Stimulated activated CD4-positive, alpha-beta T cell treated with anti-CD3 and anti-CD28 coated beads, Interleukin-1b, Interleukin-23, amount 100 ng/mL, for 48 hours (primary cell): ENCODE data around the gene RRP1B.
"Not testable (repeated sequence)": the region's sequence is repeated elsewhere in the genome, so short reads cannot be mapped to it uniquely, and the experiment has no call there.

Source experiments
- DNase-seq: peaks from one replicate; pipeline ENCODE4 v3.0.0-alpha.2; 2020

Gene RRP1B

DNA sequence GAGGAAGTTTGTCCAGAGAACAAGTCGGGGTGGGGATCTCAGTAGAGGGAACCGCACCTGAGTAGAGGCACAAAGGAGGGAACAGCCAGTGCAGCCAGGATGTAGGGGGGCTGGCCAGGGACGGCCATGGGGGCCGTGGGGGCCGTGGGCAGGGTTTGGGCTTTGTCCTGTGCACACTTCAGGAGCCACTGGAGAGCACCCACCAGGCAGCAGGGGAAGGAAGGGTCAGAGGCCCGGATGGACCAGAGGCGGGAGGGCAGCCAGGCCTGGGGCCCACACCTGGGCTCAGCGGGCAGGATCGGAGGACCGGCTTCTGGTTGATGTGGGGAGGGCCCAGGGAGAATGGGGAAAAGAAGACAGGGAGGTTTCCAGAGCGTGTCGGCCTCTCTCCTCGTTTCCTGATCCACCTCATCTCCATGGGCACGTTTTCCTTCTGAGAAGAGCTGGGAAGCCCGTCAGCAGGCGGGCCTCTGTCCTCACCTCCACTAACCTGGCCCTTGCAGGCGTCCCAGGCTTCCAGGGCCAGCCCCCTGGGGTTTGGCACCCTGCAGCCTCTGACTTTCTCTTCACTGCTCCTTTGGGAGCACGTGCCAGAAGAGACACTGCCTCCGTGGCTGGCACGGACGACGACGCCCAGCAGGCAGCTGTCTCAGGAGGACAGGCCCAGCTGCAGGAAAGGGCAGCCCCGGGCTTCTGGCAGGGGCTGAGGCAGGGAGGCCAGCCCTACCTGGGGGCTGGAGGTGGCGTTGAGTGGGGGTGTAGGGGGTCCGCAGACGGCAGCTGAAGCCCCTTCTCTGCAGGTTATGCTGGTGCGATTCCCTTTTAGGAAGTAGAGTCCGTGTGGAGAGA is 42.8 kb downstream of the RRP1B start:
- DNase-seq: no peak

DNA sequence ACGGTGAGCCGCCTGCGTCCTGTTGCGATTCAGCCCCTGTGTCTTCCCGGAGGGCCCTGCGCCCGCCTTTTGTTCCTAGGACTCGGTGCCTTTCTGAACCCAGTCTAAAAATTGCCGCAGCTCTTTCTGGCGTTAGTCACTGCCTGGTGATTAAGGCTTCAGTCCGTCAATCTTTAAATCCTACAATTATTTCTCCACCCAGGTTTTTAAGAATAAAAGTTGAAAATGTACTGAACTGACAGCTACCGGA is 43.4 kb downstream of the RRP1B start:
- no peak for DNase-seq

- no peak for DNase-seq
These were observed 43.9 kb downstream of the RRP1B start for GRCh38 chr21:43703035-43703880.

DNA sequence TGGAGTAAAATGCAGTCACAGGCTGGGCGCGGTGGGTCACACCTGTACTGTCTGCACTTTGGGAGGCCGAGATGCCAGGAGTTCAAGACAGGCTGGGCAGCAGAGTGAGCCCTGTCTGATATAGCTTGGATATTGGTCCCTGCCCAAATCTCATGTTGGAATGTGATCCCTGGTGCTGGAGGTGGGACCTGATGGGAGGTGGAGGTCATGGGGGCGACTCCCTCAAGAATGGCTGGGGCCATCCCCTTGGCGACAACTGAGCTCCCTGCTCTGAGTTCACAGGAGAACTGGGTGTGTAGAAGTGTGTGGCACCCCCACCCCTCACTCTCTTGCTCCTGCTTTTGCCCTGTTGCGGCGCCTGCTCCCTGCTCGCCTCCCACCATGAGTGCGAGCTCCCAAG is 48.1 kb downstream of the RRP1B start:
- DNase-seq: no peak

DNA sequence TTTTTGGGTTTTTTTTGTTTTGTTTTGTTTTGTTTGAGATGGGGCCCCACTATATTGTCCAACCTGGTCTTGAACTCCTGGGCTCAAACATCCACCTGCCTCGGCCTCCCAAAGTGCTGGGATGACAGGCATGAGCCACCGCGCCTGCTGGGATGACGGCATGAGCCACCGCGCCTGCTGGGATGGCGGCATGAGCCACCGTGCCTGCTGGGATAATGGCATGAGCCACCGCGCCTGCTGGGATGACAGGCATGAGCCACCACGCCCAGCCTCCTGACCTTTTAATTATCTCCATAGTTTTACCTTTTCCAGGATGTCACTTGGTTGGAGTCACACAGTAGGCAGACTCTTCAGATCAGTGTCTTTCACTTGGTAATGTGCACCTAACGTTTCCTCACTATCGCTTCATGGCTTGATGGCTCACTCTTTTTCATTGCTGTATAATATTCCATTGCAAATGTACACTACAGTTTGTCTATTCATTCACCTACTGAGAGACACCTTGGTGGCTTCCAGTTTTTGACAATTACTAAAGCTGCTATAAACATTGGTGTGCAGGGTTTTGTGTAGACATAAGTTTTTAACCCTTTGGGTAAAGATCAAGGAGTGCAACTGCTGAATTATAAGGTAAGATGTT is 49.5 kb downstream of the RRP1B start:
- DNase-seq: no peak

- DNase-seq: no peak
These were observed 53.0 kb downstream of the RRP1B start for GRCh38 chr21:43712268-43712942.

GRCh38 chr21:43713123-43713522 is 53.8 kb downstream of the RRP1B start:
- DNase-seq: not testable (repeated sequence)

DNA sequence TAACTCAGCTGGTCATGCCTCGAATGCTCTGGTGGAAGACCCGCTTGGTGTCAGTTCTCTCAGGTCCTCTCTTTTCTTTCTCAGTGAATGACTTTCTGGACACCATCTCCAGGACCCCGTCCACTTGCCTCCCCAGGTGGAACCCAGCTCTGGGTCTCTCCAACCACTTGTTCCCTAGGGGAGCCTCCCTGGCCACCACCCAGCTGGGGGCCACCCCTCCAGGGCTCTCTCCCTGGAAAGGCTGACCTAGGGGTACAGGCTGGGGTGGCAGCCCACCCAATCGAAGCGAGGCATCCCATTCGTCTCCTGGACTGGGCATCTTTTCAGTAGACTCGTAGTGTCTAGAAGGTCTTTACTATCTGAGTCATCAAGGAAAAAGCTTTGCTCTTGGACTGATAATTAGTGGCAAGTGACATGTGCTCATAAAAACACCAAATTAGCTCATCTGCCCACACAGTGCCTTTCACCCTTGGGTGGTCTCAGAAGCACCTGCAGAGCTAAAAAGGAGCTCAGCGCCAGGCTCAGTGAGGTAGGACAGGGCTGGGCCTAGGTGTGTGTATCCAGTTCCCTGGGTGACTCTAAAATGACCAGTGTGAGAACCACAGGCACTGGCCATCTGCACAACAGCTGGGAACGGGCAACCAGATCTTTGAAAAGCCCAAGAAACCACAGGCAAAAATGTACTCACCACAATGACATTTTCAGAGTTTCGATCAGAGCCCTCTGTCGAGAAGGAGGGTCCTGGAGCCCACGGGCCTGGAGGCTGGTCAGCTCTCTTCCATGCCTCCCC is 57.2 kb downstream of the RRP1B start:
- no peak for DNase-seq

- no peak for DNase-seq
These were observed 58.0 kb downstream of the RRP1B start for GRCh38 chr21:43717166-43717853.

DNA sequence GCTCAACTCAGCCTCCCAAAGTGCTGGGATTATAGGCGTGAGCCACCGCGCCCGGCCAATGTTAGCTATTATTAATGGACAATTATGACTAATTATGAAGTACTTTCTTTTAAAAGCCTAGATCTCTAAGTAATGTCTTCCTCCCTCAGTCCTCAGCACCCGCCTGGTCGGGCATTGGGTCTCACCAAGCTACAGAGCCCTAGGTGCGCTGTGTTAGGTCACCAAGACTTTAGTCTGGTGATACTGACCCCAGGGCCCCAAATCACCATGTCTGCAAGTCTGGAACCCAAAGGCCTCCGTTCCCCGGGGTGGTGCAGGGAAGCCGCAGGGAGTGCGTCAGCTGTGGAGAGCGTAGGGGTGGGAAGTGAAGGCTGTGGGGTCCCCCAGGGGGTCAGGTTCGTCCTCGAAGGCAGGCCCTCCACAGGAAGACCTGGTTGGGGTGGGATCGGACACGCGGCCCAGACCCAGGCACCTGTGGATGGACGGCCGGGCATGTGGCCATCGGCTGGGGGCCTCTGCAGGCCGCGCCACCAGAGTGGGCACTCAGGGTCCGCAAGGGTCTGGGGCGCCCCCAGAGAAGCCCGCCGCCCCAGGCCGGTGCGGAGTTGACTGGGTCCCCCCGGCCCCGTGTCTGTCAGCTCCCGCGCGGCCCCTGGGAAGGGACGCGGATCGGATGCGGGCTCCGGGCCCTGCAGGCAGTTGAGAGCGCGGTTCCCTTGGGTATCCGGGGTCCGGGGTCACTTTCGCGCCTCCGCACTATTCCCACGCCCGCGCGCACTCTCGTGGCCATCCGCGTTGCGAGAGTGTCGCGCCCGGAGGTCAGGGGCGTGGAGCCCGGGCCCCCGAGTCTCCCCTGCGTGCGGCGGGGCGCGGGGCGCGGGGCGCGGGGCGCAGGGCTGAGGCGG is 58.9 kb downstream of the RRP1B start:
- DNase-seq: no peak

- peak; percentile 73 for DNase-seq
These were observed 59.8 kb downstream of the RRP1B start, which contains the start of gene PDXK for GRCh38 chr21:43718872-43719747. PDXK (plus strand) TSS chr21:43719129; CDS start chr21:43719295, 166 bp downstream.

DNA sequence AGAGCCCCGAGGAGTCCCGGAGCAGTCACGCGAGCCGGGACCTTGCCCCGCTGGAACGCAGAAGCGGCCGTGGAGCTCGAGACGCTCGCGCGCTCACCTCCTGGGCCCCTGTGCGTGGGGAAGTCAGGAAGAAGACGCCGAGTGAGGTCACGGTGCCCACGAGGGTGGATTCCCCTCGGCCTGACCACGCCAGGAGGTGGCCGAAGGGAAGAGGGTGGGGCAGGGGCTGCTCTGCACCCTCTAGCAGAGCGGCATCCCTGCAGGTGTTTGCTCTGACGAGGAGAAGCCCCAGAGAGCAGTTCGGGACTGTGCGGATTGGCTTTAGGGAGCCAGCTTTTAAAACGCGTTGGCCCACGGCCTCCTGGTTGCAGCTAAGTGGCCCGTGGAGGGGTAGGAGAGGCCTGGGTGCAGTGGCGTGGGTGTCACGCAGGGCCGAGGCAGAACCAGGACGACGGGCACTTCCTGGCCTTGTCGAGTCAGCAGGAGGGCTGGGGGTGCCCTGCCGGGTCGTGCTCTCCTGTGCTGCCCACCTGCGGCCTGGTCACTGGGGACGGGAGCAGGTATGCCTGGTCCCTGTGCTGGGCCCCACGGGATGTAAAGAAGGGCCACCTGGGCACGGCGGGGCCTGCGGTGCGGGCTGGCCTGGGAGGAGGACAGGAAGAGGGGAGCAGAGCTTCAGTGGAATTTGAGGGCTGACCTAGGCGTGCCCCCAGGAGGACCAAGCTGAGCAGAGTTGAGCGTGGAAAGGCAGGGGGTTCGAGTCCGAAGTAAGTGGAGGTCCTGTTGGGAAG is 60.6 kb downstream of the RRP1B start:
- DNase-seq: no peak

DNA sequence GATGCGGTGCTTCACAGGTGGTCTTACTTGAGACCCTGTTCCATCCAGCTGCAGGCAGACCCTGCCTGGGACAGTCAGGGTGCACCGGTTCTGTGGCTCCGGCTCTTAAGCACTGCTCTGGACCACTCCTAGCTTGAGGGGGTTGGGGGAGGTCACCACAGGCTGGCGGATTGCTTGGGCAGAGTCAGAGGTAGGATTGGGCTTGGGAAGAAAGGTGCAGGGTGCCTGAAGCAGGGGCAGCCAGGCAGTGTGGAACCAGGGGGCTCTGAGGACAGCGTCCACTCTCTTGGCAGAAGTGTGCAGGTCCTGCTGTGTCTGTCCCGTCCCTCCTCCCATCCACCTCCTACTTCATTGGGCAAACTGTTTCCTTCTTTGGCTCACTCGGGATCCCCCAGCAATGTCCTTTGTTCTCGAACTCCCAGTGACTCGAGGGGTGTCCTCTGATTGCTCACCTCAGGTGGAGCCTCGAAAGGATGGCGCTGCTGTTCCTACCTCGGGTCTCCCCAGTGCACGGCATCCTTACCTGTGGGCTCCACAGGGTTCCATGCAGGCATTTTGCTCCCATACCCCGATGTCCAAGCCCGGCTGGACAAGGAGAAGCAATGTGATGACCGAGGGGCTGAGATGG is 61.3 kb downstream of the RRP1B start:
- DNase-seq: no peak

GRCh38 chr21:43721206-43721605 is 61.8 kb downstream of the RRP1B start:
- DNase-seq: no peak

DNA sequence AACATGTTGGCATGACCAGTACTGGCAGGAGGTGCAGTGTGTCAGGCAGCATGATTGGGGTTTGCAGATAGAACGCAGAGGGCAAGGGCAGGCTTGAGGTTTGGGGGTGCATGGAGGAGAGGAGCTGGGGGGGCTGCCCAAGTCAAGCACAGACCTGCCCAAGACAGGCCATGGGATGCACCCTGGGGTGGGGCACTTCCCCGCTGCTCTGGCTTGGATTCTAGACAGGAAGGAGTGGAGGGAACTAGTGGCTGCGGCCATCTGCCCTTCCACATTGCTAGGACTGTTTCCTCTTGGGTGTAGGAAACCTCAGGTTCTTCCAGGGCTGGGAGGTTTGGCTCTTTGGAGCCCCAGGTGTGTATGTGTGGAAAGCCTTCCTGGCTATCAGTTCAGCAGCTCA is 62.6 kb downstream of the RRP1B start:
- DNase-seq: no peak

GRCh38 chr21:43723648-43724047 is 64.3 kb downstream of the RRP1B start:
- no peak for DNase-seq

GRCh38 chr21:43726686-43727518 is 67.5 kb downstream of the RRP1B start:
- DNase-seq: no peak
